PFSK-1 (cell line): ENCODE results near the gene PTPRM.

Experiments
- FOXP2 ChIP-seq: optimal IDR thresholded peaks from 2 replicates; pipeline ENCODE3; 2011; ENCODE audit warnings: borderline replicate concordance, control low read depth, inconsistent platforms; ENCODE audit not compliant: insufficient read depth; ENCODE audit errors: extremely low read length, extremely low read depth
- POLR2AphosphoS5 ChIP-seq: IDR thresholded peaks from 2 replicates; pipeline ENCODE4 v1.6.1; 2012; ENCODE audit warnings: low read depth, mild to moderate bottlenecking, control low read depth, low read length, moderate library complexity
- TAF1 ChIP-seq: IDR thresholded peaks from 2 replicates; pipeline ENCODE4 v1.6.1; 2012; ENCODE audit warnings: low read length, control low read depth, borderline replicate concordance; ENCODE audit not compliant: insufficient read depth
- TF ChIP-seq, protein P1 (sequence below), 2 experiments: IDR thresholded peaks; 2 replicates each; pipeline versions ENCODE4 v1.6.1 to v1.8.0; 2011 to 2012; ENCODE audit warnings: low read depth in 2 of 2, low read length in 2 of 2, control low read depth in 1 of 2, inconsistent platforms in 1 of 2, mild to moderate bottlenecking in 1 of 2, moderate library complexity in 1 of 2; ENCODE audit not compliant: insufficient read depth in 1 of 2

DNA sequence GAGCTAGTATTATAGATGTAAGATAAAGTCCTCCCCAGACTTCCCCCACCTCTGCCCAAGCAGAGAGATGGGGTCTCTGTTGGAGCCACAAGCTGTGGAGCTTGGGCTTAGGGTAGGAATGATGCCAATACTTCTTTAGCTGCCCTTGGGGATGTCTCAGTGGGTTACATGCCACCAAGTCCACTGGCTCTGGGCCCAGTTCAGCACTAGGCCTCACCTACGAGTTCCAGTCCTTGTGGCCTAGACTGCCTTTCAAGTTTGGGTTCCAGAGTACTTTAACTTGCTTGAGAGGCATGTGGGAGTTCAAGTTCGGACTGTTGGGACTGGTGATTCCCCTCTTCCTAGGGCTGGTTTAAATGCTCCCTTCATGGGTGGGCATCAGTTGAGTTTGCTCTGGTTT, 272.4 kb downstream of the PTPRM start:
- TF ChIP-seq, protein P1, sequence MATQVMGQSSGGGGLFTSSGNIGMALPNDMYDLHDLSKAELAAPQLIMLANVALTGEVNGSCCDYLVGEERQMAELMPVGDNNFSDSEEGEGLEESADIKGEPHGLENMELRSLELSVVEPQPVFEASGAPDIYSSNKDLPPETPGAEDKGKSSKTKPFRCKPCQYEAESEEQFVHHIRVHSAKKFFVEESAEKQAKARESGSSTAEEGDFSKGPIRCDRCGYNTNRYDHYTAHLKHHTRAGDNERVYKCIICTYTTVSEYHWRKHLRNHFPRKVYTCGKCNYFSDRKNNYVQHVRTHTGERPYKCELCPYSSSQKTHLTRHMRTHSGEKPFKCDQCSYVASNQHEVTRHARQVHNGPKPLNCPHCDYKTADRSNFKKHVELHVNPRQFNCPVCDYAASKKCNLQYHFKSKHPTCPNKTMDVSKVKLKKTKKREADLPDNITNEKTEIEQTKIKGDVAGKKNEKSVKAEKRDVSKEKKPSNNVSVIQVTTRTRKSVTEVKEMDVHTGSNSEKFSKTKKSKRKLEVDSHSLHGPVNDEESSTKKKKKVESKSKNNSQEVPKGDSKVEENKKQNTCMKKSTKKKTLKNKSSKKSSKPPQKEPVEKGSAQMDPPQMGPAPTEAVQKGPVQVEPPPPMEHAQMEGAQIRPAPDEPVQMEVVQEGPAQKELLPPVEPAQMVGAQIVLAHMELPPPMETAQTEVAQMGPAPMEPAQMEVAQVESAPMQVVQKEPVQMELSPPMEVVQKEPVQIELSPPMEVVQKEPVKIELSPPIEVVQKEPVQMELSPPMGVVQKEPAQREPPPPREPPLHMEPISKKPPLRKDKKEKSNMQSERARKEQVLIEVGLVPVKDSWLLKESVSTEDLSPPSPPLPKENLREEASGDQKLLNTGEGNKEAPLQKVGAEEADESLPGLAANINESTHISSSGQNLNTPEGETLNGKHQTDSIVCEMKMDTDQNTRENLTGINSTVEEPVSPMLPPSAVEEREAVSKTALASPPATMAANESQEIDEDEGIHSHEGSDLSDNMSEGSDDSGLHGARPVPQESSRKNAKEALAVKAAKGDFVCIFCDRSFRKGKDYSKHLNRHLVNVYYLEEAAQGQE (IDR thresholded peaks at IDR 0.05; ENCODE audit: insufficient read depth in 1 of 2, low read depth in 2 of 2, low read length in 2 of 2) = no peak
- TF ChIP-seq TAF1 (no peak), POLR2AphosphoS5 (no peak), FOXP2 (no peak)
